Measurements from ENCODE around the gene FARP1.

DNA sequence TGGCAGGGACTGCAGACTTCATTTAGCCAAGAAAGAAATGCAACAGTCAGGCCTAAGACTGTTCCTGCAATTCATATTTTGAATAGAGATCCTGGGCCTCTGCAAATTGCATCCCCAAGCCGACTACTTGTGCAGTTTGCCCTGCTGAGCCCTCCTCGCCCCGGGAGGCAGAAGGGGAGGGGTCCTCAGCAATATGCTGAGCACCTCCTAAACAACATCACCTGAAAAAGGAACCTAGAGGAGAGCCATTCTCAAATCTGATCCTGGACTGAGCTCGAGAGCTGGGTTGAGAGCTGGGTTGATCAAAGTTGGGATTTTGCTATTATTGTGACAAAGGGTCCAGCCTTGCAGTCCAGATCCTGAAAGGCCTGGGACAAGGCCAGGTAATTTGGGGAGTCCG is 304.2 kb downstream of the FARP1 start:
- TF ChIP-seq CTCF (IDR thresholded peaks at IDR 0.05) (no peak), POLR2A (IDR thresholded peaks at IDR 0.05) (no peak), POLR2AphosphoS5 (IDR thresholded peaks at IDR 0.05; ENCODE audit: insufficient read depth in 1 of 2, low read depth in 1 of 2) (no peak)
